CD4-positive, alpha-beta T cell treated with Interleukin-6 at 100 ng/mL for 8 hours (primary cell): ENCODE data around the gene POLR2L.

Experiments
- DNase-seq: peaks from one replicate; pipeline ENCODE4 v3.0.0-alpha.2; 2020; ENCODE audit warnings: mixed read lengths, low spot score

The POLR2L gene

DNA sequence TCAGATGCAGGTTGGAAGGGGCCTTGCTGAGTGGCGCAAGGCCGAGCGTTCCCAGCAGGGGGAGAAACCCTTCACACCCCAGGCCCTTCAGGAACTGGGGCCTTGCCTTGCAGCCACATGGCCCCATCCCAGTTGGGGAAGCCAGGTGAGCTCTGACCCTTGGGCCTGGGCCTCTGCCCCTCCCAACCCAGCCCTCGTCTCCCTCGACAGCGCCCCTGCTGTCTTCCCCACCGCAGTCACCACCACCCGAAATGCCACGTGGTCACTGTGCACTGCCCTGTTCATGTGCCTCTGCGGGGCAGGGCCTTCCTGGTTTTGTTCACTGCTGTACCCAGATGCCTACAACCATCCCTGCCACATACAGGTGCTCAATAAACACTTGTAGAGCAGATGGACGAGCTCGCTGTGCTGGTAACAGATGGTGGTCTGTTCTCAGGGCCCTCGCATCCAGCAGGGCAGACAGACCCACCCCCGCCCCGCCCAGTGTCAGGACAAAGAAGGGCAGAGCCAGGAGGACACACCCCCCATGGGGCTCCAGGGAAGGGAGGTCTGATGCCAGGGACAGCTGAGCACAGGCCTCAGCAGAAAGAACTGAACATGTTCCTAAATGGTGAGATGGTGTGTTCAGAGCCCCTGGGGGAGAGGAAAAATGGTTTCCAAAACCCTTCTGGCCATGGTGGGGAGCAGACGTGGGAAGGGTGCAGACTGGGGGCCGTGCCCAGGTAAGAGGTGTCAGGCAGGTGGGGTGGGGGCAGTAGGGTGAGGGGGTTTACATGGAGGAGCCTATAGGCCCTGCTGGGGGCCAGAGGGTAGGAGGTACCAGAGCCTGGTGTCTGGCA lies 3.7 kb downstream of the POLR2L start:
- no peak for DNase-seq

DNA sequence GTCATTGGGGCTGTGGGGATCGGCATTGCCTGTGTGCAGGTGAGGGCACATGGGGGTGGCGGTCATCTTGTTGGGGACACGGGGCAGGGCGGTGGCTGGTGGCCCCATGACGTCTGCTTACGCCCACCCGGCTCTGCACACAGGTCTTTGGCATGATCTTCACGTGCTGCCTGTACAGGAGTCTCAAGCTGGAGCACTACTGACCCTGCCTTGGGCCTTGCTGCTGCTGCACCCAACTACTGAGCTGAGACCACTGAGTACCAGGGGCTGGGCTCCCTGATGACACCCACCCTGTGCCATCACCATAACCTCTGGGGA lies 4.4 kb downstream of the POLR2L start:
- no peak for DNase-seq

DNA sequence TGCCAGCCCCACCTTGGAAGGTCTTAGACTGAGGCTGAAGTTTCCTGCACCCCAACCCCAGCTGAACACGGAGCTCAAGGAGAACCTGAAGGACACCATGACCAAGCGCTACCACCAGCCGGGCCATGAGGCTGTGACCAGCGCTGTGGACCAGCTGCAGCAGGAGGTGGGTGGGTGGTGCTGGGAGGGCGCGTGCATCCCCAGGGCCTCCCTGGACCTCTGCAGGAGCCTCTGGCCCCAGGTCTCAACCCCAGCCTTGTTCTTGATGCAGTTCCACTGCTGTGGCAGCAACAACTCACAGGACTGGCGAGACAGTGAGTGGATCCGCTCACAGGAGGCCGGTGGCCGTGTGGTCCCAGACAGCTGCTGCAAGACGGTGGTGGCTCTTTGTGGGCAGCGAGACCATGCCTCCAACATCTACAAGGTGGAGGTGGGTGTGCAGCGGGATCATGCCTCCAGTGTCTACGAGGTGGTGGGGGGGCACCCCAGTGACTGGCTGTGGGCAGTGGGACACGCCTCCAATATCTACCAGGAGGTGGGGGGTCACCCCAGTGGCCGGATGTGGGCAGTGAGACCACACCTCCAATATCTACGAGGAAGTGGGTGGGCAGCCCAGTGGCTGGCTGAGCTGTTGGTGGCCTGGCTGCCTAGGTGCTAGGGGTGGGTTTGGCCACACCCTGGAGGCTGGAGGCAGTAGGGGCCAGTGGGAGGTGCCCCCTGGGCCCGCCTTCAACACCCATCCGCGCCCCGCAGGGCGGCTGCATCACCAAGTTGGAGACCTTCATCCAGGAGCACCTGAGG lies 4.9 kb downstream of the POLR2L start:
- no peak for DNase-seq

DNA sequence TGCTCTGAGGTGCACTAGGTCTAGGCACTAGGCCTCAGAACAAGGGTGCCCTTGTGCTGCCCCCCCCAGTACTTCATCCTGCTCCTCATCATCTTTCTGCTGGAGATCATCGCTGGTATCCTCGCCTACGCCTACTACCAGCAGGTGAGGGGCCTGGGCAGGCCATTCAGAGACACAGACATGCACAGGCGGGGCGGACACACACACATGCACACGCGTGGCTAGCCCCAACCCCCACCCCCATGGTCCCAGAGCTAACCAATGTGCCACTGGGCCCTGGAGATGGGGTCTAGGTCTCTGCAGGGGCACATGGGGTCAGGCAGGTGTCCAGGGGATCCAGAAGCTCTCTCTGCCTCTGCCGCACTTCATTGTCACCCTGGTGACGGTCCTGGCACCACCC lies 5.6 kb downstream of the POLR2L start:
- no peak for DNase-seq

DNA sequence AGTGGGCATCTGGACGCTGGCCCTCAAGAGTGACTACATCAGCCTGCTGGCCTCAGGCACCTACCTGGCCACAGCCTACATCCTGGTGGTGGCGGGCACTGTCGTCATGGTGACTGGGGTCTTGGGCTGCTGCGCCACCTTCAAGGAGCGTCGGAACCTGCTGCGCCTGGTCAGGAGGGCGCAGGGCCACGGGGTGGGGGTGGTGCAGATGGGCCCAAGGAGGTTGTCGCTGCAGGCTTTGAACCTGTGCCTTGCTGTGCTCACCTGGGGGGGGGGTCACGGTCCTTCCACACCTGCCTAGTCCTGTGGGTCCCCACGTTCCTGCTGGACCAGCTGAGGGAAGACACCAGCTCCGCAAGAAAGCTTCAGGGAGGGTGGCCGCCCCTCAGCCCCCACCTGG lies 6.1 kb downstream of the POLR2L start:
- no peak for DNase-seq

DNA sequence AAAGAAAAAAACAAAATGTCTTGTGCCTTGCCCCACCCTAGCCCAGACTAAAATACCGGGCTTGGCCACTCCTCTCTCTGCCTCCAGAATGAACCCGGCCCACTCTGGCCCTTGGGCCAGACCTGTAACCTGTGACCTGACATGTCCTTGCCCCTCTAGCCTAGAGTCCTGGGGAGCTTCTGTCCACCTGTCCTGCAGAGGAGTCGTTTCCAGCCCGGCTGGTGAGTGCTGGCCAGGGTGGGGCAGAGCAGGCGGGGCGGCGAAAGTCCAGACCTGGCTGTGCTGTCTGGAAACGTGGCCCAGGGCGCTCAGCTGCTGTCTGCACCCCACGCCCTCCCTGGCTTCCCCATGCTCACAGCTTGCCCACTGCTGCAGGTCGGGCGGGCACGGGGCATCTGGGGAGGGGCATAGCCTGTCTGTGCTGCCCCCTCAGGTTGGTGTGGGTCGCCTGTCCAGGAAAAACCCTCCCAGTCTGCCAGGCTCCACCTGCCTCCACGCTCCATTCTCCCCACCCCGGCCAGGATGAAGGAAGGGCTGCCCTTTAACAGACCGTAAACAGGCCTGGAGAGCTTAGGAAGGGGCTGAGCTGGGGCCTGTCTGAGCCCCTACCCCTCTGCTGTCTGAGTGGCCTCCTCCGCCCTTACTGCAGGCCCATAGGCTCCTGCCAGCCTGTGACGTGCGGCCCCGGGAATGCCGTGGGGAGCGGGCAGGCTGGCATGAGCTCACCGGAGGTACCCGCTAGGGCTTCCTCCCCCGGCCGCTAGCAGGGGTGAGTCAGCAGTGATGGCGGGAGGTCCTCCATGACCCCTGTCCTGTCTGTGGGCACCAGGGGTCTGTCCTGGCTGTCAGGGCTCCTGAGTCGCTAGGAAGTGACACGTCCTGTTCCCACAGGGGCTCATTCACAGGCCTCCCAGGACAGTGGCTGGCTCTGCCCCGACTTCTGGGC lies 7.7 kb downstream of the POLR2L start:
- DNase-seq = no peak

DNA sequence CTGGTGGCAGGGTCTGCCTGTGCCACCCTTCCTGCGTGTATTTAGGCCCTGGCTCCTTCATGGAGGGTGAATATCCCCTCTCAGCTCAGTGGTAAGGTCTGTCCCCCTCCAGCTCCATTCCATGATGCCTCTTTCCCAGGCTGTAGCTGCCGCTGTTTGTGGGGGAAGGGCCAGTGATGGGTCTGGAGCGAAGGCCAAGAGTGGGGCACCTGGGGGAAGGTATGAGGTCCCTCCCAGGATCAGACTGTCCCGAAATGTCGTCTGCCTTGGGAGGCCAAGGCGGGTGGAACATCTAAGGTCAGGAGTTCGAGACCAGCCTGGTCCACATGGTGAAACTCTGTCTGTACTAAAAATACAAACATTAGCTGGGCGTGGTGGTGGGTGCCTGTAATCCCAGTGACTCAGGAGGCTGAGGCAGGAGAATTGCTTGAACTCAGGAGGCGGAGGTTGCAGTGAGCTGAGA lies 8.4 kb downstream of the POLR2L start:
- DNase-seq = no peak

DNA sequence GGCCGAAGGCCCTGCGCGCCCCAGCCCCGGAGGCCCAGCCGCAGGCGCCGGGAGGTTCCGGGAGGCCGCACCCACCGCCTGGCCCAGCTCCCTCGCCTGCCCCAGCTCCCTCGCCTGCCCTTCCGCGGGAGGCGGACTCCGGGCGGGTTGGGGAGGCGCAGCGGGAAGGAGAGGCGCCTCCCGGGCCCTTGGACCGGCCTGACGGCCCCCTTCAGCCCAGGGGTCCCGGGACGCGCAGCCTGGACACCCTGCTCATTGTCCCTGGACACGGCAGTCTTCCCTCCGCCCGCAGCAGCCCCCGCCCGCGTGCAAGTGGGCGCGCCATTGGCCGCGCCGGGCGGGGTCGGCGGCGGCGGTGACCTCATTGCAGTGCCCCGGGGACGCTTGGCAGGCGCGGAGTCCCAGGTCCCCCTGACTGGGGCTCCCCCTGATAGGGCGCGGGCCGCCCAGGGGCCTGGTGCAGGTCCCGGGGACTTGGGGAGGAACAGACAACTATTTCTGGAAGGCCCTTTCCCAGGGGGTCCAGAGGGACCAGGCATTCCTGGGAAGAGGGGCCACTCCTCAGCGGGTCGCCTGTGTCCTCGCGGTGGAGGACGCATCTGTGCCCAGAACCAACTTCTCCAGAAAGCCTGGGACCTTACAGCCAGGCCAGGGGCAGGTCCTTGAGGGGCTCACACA lies 9.1 kb downstream of the POLR2L start:
- DNase-seq = no peak

DNA sequence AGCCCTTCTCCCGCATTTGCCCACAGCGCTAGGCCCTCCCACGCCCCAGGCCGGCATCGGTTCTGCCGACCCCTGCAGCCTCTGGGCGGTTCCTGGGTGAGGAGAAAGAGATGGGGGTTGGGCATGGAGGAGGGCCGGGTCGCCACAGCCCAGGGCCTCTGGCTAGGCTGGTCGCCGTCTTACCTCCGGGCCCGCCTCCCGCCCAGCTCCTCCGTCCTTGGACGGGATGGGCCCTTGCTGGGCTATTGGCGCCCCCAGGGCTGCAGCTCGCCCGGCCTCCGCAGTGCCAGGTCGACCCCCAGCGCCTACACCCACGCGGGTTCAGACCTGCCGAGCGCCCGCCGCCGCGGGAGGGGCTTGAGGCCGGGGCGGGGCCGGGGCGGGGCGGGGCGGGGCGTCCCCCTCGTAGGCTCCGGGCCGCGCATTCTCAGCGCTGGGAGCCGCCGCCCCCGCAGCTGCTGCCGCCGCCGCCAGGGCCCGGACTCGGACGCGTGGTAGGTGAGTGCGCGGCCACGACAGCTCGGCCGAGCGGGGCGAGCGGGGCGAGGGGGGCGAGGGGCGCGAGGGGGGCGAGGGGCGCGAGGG lies 9.7 kb downstream of the POLR2L start, which contains the start of gene CD151:
TSS of gene CD151 (plus strand) at position 424 of the 585 bp plus-strand sequence. CDS start 3,118 bp downstream, outside the sequence.
- peak; percentile 50 for DNase-seq

DNA sequence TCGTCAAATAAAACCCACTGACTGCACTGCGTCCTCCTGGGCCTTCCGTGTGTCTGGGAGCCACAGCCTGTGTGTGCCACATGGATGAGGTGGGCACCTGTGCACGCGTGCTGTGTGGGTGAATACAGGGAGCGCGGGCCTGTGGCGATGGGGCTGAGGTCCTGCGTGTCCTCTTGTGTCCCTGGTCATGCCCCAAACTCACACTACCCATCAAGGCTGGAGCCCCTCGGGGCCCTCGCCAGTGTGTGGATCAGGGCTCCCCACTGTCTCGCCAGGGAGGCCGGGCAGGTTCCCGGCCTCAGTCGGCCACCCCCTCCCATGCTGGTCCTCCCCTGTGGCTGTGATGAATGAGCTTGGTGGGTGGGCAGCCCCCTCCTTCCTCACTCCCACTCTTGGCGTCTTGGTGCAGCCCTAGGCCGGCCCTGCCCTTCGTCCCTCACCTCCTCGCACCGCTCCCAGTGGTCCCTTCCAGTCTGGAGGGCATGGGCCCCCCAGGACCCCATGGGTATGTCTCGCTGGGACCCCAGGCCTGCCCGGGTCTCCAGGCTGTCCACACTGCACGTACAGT lies 10.3 kb downstream of the POLR2L start:
- no peak for DNase-seq

DNA sequence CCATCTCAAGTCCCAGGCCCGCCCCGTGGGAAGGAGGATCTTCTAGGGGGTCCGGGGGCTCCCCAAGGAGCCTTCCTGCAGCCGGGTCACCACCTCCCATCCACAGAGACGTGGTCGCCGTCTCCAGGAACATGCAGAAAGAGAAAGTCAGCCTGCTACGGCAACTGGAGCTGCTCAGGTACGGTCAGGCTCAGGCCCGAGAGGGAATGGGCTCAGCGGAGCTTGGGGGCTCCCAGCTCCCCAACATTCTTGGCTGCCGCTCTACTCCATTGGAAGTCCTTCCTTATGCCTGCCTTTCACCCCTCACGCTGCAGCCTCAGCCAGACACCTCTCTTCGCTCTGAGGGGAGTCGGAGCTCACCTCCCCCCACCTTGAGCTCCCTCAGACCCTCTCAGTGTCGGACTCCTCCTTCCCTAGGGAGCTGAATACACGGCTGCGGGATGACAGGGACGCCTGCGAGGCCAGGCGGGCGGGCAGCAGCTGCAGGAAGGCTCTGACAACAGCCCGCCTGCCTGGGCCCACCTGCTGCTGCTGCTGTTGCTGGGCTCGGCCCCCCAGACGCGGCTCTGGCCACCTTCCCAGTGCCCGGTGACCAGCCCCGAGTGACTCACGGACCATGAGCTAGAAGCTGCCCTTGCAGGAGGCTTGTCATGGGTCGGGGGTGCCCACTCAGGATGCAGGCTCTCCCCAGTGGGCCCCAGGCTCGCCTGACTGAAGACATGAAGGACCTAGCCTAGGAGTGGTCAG lies 11.0 kb downstream of the POLR2L start:
- DNase-seq = no peak

DNA sequence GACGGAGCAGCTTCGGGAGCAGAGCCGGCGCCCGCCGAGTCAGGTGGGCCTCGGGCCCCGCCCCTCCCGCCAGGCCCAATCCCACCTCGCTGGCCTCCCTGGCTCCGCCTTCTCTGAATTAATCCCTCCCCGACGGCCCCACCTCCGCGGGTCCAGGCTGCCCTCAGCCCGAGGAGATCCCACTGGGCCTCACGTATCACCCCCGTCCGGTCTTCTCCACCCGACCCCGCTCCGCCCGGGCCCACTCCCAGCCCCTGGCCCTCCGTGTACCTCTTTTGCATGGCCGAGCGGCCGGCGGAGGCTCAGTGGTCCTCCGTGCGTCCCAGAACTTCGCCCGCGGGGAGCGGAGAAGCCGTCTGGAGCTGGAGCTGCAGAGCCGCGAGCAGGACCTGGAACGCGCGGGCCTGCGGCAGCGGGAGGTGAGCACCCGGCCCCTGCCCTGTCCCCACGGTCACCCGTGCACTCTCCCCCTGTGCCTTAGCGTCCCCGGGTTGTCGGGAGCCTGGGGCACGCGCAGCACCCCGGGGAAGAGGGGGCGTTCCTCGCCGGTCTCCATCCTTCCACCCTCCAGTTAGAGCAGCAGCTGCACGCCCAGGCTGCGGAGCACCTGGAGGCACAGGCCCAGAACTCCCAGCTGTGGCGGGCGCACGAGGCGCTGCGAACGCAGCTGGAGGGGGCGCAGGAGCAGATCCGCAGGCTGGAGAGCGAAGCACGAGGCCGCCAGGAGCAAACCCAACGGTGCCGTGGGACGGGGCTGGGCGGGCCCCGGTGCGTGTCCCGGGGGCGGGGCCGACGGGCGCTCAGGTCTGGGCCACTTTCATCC lies 11.8 kb downstream of the POLR2L start:
- DNase-seq = peak; percentile 35

DNA sequence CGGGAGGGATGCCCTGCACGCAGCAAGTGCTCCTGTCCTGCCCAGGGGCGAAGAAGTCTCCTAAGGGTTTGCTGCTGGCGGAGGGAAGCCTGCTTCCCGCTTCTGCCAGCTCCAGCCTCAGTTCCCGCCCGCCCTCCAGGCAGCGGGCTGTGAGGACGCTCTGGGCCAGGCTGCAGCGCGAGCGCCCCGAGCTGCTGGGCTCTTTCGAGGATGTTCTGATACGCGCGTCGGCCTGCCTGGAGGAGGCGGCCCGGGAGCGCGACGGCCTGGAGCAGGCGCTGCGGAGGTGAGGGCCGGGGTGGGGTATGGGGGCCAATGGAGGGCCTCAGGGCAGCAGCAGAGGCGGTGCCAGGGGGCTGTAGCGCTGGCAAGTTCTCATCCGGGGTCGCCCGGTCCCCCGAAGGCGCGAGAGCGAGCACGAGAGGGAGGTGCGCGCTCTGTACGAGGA lies 12.5 kb downstream of the POLR2L start:
- DNase-seq = no peak

DNA sequence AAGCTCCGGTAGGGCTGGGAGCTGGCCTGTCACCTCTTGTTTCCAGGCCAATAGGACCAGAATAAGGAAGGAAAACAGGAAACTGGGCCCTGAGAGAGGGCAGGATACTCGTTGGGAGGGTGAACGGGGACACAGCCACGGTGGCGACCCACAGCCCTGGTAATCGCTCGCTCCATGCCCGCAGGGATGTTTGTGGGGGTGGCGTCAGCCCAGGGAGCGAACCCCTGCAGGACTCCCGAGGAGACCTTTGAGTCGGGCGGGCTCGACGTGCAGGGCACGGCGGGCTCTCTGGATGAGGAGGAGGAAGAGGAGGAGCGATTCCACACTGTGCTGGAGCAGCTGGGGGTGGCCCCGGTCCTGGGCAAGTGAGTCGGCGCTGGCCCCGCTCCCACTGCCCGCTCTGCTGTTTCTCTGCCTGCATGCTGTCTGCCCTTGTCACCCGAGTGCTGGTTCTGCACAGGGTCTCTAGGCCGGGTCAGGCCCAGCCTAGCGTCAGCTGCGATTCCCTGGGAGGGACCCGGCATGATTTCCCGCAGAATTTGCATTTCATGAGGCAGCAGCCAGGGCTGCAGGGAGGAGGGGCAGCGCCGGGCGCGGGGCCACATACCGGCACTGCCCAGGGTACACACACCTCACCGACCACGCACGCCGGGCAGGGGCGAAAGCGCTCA lies 13.0 kb downstream of the POLR2L start:
- DNase-seq = no peak

DNA sequence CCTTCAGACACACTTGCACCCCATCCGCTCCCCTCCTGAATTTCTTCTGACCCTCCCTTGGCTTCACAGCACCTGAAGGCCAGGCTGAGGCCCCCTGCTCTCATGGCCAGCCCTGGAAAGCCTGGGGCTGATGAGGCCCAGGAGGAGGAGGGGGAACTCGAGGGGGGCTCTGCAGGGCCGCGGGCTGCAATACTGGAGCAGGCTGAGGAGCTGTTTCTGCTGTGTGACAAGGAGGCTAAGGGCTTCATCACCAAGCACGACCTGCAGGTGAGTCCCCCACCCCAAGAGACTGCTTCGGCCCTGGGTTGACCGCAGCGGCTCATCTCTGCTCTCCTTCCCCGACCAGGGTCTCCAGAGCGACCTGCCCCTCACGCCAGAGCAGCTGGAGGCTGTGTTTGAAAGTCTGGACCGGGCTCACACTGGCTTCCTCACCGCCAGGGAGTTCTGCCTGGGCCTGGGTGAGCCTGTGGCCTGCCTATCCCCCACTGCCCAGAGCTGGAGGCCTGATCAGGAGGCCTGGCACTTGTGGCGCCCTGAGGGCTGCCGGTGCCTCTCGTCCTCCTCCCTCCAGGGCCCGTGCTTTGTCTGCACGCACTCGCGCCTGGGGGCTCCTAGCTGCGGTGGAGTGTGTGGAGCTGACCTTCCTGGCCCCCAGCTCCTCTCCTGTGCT lies 13.7 kb downstream of the POLR2L start:
- DNase-seq = no peak

DNA sequence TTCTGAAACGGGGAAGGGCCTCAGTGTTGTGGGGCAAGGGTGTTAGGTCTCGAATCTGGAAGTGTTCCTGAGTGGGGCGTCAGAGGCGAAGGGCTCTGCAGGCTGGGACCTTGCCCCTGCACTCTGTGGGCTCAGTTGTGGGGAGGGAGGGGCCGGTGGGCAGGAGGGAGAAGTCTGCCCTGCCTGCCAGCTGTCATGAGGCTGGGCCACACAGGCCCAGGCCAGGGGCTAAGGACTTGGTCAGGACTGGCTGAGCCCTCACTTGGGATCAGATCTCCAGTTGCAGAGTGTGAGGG lies 14.5 kb downstream of the POLR2L start, which contains the start of gene CRACR2B:
TSS of gene CRACR2B (plus strand) at position 23 of the 296 bp plus-strand sequence. CDS start 689 bp downstream, outside the sequence.
- no peak for DNase-seq

DNA sequence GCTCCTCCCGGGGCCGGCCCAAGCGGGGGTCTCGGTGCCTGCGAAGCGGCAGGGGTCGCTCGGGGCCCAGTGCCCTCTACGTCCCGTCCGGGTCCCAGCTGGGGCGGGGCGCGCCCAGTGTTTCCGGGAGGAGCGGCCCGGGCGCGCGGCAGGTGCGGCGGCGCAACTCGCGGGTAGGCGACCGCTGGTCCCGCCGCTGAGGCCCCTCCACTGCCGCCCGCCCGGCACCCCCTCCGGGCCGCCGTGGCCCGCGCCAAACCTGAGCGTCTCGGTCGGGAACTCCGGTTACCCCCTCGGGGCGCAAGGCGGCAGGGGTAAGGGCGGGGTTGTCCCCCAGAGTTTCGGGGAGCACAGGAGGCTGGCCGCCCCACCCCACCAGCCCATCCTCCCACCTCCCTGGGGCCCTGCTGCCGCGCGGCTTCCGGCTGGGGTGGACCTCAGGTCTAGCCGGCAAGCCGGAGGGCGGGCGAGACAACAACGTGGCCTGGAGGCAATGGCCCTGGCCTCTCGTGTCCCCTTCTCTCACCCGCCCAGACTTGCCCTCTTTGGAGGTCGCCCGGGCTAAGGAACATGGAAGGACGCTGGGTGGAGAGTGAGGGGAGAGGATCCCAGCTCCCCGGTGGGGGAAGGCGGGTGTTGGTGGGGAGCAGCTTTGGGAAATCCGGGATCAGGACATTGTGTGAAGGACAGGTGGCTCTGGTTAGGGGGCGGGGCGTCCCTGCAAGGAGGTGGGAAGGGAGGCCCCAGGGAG lies 15.0 kb downstream of the POLR2L start:
- DNase-seq = no peak
